HUES6 (cell line): ENCODE data around the gene C6orf62.
"Not testable (repeated sequence)": the region's sequence is repeated elsewhere in the genome, so short reads cannot be mapped to it uniquely, and the experiment has no call there.

Experiments used
- H3K27ac ChIP-seq: 2 replicates; pipeline ENCODE4 v1.7.0; 2013; ENCODE audit warnings: low read depth, mild to moderate bottlenecking, low read length, inconsistent platforms
- H3K27me3 ChIP-seq: 2 replicates; pipeline ENCODE4 v1.6.1; 2013; ENCODE audit warnings: low read length; ENCODE audit not compliant: control insufficient read depth, insufficient read depth
- H3K36me3 ChIP-seq: 2 replicates; pipeline ENCODE4 v1.6.1; 2013; ENCODE audit warnings: low read length; ENCODE audit not compliant: control insufficient read depth, insufficient read depth
- H3K4me1 ChIP-seq: 2 replicates; pipeline ENCODE4 v1.6.1; 2013; ENCODE audit warnings: low read length; ENCODE audit not compliant: control insufficient read depth, insufficient read depth
- H3K4me3 ChIP-seq: 2 replicates; pipeline ENCODE4 v1.5.1; 2013; ENCODE audit warnings: low read depth, low read length
- H3K9ac ChIP-seq: one replicate; pipeline ENCODE4 v1.6.1; 2013; ENCODE audit warnings: mild to moderate bottlenecking, low read length
- H3K9me3 ChIP-seq: 2 replicates; pipeline ENCODE4 v1.6.1; 2013; ENCODE audit warnings: low read depth, low read length; ENCODE audit not compliant: control insufficient read depth, insufficient read depth

The C6orf62 gene

GRCh38 chr6:24720131-24720603 lies 1.2 kb upstream of the C6orf62 start:
- Histone ChIP-seq H3K27ac (peak overlapping the region; percentile 100), H3K9ac (peak overlapping the region; percentile 100), H3K9me3 (no peaks in the 10 kb centered on the region), H3K27me3 (no peaks in the 10 kb centered on the region), H3K4me3 (peak overlapping the region; percentile 99), H3K4me1 (peaks cover 9% of the 10 kb centered on the region), H3K36me3 (peaks cover 41% of the 10 kb centered on the region)

DNA sequence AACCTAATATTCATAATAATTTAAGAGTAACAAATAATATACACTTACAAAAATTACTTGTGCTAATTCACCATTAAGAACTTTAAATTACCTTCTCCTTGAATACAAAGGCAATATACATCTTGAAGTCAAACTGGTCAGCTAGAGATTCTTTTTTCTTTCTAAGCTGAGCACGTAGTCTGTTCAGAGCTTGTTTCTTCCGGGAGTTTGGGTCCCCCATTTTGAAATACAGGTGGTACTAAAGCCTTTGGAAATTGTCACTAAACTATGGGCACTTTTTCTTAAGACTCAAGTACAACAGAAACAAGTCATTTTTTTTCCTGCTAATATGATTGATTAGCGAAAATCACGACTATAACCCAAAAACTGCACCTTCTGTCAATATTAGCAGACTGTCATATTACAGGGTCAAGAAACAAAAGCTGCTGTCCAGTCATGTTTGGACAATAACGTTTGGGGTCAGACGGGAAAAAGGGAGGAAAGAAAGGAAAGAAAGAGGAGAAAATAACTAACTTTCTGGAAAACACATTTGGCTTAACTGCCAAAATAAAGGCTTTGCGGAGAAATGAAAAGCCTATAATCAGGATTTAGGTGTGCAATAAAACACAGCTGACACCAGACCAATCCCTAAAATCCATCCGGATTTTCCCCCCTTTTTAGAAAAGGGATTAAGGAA lies 367 bp downstream of the C6orf62 start:
- Histone ChIP-seq H3K9me3 (no peaks in the 10 kb centered on the region), H3K4me3 (peak overlapping the region; percentile 99), H3K36me3 (peaks cover 57% of the 10 kb centered on the region), H3K27me3 (no peaks in the 10 kb centered on the region), H3K4me1 (peaks cover 9% of the 10 kb centered on the region), H3K9ac (peak overlapping the region; percentile 100), H3K27ac (0 out of 2 replicates have a peak overlapping the region, but pooled peaks have one; percentile 86)

GRCh38 chr6:24716602-24717148 lies 2.3 kb downstream of the C6orf62 start:
- H3K36me3 ChIP-seq, result peaks cover 76% of the 10 kb centered on the region
- H3K4me3 ChIP-seq, result peak overlapping the region; percentile 99
- H3K27me3 ChIP-seq, H3K9ac ChIP-seq, H3K27ac ChIP-seq, H3K4me1 ChIP-seq, H3K9me3 ChIP-seq: not testable (repeated sequence)

DNA sequence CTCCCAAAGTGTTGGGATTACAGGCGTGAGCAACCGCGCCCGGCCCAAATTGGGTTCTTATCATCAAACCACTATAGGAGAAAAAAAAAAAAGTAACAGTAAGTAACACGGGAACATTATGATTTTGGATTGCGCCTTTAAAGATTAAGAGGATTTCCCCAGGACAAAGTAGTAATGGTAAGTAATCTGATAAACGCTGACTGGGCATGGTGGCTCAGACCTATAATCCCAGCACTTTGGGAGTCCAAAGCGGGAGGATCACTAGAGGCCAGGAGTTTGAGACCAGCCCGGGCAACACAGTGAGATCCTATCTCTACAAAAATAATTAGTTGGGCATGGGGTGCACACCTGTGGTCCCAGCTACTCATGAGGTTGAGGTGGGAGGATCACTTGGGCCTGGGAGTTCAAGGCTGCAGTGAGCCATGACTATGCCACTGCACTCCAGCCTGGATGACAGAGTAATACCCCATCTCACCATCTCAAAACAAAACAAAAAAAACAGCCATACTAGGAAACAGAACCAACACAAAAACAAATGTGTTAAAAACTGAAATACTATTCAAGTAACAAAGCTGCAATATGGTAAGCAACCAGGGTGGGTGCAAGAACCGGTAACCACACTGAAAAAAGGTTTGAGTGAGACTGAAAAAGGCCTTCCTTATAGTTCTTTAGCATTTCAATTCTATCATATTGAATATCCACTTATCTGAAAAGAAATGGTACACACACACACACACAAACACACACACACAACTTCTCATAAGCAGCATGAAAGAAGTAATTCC lies 8.2 kb downstream of the C6orf62 start:
- Histone ChIP-seq H3K27me3 (no peaks in the 10 kb centered on the region), H3K9me3 (no peaks in the 10 kb centered on the region), H3K4me3 (no peak overlapping the region), H3K36me3 (peaks cover 99% of the 10 kb centered on the region), H3K27ac (no peak overlapping the region), H3K9ac (no peak overlapping the region), H3K4me1 (no peaks in the 10 kb centered on the region)

GRCh38 chr6:24709014-24709711 lies 9.8 kb downstream of the C6orf62 start:
- Histone ChIP-seq H3K27me3 (no peaks in the 10 kb centered on the region), H3K36me3 (peaks cover 99% of the 10 kb centered on the region), H3K9ac (no peak overlapping the region), H3K9me3 (no peaks in the 10 kb centered on the region), H3K27ac (no peak overlapping the region), H3K4me1 (no peaks in the 10 kb centered on the region), H3K4me3 (no peak overlapping the region)

DNA sequence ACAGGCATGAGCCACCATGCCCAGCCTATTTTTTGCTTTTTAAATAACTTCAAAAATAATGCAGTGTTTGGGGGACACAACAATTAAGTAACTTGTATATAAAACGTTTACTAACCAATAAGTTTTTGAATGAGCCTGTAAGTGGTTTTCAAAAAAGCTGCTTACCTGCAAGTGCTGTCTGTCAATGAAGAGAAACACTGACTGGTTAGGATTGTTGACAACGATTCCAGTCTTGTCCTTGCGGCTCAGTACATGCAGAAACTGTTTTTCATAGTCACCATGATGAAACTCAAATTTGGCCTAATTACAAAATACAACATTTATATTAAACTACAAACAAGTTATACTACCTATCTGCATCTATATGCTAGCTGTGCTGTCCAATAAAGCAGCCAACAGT lies 10.3 kb downstream of the C6orf62 start:
- Histone ChIP-seq H3K36me3 (peaks cover 99% of the 10 kb centered on the region), H3K27ac (no peak overlapping the region), H3K4me3 (no peak overlapping the region), H3K4me1 (no peaks in the 10 kb centered on the region), H3K9me3 (no peaks in the 10 kb centered on the region), H3K9ac (no peak overlapping the region), H3K27me3 (no peaks in the 10 kb centered on the region)

DNA sequence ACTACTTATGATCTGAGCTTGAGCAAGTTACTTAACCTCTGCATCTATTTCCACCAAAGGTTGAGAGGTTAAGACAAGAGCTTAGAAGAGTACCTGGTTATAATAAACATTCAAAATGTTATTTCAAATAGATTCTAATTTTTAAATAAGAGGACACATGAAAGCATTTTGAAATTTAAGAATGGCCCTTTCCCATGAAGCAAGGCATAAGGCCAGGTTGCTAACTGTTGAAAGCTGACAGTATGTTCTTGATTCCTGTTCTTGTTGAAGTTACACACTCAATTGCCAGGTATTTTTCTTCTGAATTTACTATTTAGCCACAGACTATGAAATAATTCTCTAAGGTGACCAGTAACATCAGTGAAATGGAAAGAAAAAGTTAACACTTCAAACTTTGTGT lies 14.5 kb downstream of the C6orf62 start:
- H3K36me3 ChIP-seq, result peaks cover 88% of the 10 kb centered on the region
- H3K27me3 ChIP-seq, result no peaks in the 10 kb centered on the region
- no peak overlapping the region for H3K9ac ChIP-seq
- no peak overlapping the region for H3K4me3 ChIP-seq
- H3K27ac ChIP-seq, result no peak overlapping the region
- H3K9me3 ChIP-seq, result no peaks in the 10 kb centered on the region
- H3K4me1 ChIP-seq, result no peaks in the 10 kb centered on the region

DNA sequence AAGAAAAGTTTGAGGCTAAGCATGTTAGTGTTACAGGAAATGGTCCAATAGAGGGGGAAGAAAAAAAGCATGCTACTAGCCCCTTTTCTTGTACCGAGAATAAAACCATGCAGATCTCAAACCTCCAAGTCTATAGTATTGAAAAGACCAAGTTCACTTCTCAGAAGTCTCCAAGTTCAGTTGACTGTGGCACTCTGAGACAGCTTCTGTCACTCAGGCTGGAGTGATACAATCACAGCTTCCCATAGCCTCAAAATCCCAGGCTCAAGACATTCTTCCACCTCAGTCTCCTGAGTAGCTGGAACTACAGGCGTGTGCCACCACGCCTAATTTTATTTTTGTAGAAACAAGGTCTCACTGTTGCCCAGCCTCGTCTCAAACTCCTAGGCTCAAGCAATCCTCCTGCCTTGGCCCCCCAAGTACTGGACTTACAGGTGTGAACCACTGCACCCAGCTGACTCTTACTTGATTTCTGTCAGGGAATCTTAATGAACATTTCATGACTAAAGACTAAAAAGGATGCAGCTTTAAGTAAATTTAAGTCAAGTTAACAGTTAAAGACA lies 16.2 kb downstream of the C6orf62 start:
- H3K4me3 ChIP-seq, result no peak overlapping the region
- H3K4me1 ChIP-seq, result no peaks in the 10 kb centered on the region
- H3K9me3 ChIP-seq, result no peaks in the 10 kb centered on the region
- no peak overlapping the region for H3K9ac ChIP-seq
- H3K27ac ChIP-seq, result no peak overlapping the region
- peaks cover 83% of the 10 kb centered on the region for H3K36me3 ChIP-seq
- no peaks in the 10 kb centered on the region for H3K27me3 ChIP-seq

GRCh38 chr6:24699521-24700359 lies 19.2 kb downstream of the C6orf62 start:
- no peaks in the 10 kb centered on the region for H3K27me3 ChIP-seq
- no peaks in the 10 kb centered on the region for H3K9me3 ChIP-seq
- H3K4me1 ChIP-seq, result no peaks in the 10 kb centered on the region
- no peak overlapping the region for H3K27ac ChIP-seq
- H3K9ac ChIP-seq, result no peak overlapping the region
- H3K4me3 ChIP-seq, result no peak overlapping the region
- peaks cover 53% of the 10 kb centered on the region for H3K36me3 ChIP-seq

- Histone ChIP-seq H3K4me3 (no peak overlapping the region), H3K9me3 (no peaks in the 10 kb centered on the region), H3K4me1 (no peaks in the 10 kb centered on the region), H3K27ac (no peak overlapping the region), H3K36me3 (peaks cover 25% of the 10 kb centered on the region), H3K9ac (no peak overlapping the region), H3K27me3 (no peaks in the 10 kb centered on the region)
These were observed 22.9 kb downstream of the C6orf62 start for GRCh38 chr6:24696097-24696496.
